ENCODE results near the gene GNG7.
"Not testable (repeated sequence)": the region's sequence is repeated elsewhere in the genome, so short reads cannot be mapped to it uniquely, and the experiment has no call there.

GNG7 gene

DNA sequence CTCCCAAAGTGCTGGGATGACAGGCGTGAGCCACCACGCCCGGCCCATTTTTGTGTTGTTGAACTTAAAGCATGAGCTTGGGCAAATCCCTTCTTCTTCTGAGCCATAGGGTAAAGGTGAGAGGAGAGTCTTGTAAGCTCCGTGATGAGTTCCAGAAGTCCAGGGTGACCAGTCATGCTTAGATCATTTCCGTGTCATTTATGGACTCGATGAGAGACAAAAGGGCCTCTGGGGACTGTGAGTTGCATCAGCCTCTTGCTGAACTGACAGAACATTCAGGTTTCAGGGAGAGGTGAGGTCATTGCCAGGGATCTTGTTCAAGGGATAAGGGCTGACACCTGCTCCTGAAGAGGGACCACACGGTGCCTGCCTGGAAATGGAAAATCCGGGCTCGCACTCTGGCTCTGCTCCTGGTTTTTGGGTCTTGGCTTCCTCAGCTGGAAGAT lies 173.0 kb downstream of the GNG7 start:
- no peak for DNase-seq

DNA sequence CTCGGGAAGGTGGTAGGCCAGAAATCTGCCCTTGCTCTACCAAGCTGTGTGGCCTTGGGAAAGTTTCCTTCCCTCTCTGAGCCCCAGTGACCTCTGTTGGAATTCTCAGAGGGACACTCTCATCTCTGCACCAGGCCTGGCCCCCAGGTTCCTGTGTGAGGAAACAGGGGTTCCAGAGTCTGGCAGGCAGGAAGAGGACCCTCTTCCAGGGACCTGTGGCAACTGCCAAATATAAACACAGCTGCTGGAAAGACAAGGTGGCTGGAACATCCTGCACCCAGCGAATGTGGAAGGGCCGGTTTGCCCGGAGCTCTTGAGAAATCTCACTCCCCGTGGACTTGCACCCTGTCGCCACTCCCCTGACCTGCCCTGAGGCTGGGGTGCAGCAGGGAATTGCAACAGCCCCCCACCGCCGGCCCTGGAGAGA lies 173.8 kb downstream of the GNG7 start:
- DNase-seq = no peak

DNA sequence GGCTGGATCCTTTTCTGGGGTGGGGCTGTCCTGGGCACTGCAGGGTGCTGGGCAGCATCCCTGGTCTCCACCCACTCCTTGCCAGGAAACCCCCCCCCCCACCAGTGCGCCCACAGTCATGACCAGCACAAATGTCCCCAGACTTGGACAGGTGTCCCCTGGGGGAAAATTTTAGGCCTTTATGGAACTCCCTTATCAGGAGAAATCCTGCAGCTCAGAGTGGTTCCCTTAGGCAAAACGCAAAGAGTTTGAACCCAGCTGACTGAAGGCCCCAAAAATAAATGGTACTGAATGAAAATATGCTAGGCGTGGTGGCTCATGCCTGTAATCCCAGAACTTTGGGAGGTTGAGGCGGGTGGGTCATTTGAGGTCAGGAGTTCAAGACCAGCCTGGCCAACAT lies 174.8 kb downstream of the GNG7 start:
- no peak for DNase-seq

- DNase-seq = no peak
Observed at GRCh38 chr19:2527171-2527570, 175.3 kb downstream of the GNG7 start.

- DNase-seq = no peak
Observed at GRCh38 chr19:2524840-2525723, 177.4 kb downstream of the GNG7 start.

GRCh38 chr19:2524361-2524839 lies 178.1 kb downstream of the GNG7 start:
- DNase-seq = no peak

DNA sequence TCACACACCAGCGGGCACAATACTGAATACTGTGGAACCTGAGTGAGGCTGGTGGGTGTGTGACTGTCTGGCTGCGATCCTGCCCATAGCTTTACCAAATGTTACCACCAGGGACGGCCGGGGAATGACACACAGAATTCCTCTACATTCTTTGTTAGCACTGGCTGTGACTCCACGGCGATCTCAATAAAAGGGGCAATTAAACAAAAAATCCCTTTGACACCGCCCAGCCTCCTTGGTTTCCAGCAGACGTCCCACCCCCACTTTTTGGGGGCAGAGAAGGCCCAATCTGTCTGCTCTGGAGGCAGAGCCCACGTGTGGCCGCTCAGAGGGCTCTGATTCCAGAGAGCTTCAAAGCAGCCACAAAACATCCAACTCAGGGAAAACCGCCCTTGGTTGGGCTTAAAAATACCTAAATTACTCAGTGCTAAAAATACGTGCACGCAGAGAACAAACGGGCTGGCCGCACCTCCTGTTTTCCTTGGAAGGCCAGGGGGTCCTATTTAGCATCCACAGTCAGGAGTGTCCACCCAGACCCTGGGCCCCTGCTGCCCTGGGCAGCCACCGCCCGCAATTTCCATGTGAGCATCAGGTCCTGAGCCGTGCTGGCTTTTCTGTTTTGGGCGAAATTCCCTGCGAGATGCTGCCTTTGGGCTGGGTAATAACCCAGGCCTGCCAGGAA lies 178.7 kb downstream of the GNG7 start:
- DNase-seq = no peak

GRCh38 chr19:2519482-2519881 lies 183.0 kb downstream of the GNG7 start:
- no peak for DNase-seq

DNA sequence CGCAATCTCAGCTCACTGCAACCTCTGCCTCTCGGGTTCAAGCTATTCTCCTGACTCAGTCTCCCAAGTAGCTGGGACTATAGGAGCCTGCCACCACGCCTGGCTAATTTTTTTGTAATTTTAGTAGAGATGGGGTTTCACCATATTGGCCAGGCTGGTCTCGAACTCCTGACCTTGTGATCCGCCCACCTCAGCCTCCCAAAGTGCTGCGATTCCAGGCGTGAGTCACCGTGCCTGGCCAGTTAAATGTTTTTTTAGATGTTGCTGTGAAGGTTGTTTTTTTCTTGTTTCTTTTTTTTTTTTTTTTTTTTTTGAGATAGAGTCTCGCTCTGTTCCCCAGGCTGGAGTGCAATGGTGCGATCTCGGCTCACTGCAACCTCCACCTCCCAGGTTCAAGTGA lies 183.6 kb downstream of the GNG7 start:
- not testable (repeated sequence) for DNase-seq

DNA sequence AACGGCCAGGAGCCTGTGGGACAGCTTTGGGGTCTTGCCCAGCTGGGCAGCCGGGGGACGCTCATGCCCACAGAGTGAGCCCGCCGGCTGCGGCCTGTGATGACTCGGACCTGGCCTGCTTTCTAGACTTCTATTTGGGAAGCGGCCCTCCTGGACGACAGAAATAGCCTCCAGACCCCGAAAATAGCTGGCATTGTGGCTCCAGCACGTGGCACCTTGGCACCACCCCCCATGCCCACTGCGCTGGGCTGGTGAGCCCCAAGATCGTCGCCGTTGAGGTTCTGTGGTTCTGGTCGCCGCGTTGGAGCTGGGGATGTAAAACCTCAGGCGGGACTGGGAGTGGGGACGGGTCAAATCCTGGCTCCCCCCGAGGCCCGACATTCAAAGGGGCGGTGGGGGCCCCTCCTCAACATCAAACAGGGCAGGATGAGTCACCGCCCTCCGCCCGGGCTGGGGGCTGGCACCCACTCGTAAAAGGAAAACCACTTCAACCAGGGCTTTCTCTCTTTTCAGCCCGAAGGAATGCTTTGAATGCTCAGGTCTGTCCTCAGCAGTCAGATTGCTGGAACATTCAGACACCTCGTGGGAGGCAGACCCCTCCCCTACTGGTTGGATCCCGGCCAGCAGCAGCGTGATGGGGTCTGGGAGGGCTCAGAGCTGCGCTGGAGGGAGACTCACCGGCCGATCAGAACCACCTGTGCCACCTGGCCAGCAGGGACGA lies 184.5 kb downstream of the GNG7 start:
- no peak for DNase-seq

GRCh38 chr19:2516727-2517126 lies 185.8 kb downstream of the GNG7 start:
- DNase-seq = no peak

- no peak for DNase-seq
Observed at GRCh38 chr19:2514981-2515518, 187.4 kb downstream of the GNG7 start.

DNA sequence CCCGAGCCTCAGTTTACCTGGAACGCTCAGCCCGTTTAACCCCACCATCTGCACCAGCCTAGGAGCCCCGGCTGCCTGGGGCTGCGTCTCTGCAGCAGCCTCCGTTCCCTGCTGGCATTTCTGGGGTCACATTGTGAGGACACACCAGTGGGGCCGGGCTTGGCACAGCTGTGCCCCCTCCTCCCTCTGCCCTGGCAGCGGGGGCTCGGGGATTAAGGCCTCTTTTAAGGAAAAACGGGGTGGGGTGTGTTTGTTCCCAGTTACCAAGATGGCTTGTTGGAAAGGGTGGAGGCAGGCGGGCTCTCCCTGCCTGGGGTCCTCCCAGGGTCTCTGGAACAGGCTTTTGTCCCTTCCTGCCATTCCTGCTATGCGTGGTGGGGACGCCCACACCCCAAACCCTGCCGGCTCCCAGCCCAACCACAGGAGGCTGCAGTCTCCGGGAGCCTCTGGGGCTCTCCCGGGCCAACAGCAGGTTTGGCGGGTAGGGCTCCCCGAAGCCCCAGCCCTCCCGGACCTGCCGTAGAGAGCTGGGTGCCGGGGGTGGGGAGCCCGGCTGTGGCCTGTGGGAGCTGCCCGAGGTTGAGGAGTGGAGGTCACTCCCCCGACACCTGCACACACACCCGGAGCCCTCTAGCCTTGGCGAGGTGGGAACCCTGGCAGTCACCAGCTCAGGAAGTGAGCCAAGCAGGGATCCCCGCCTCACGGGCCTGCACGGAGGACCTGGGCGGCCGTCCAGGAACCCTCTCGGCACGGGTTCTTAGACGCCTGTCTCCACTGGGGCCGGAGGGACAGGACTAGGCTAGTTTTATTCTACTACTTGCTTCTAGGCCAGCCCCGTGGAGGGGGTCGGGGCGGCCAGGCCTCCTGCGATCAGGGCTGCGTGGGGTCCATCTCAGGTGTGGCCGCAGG lies 189.7 kb downstream of the GNG7 start:
- no peak for DNase-seq

GRCh38 chr19:2511991-2512390 lies 190.5 kb downstream of the GNG7 start:
- no peak for DNase-seq

- no peak for DNase-seq
Observed at GRCh38 chr19:2511570-2511969, 190.9 kb downstream of the GNG7 start.

DNA sequence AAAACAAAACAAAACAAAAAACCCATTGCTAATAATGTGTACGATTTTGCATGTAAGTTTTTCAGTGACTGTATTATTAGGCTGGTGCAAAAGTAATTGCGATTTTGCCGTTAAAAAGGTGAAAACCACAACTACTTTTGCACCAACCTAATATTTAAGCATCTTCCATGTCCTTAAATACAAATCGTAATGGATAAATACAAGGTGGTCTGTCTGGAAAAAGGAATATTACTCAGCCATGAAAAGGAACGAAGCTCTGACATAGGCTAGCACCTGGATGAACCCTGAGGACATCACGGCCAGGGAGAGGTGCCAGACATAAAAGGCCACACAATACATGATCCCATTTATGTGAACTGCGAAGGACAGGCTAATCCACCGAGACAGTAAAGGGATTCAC lies 193.4 kb downstream of the GNG7 start:
- no peak for DNase-seq

- no peak for DNase-seq
Observed at GRCh38 chr19:2507109-2507508, 195.4 kb downstream of the GNG7 start.

GRCh38 chr19:2506656-2507055 lies 195.8 kb downstream of the GNG7 start:
- DNase-seq = not testable (repeated sequence)

DNA sequence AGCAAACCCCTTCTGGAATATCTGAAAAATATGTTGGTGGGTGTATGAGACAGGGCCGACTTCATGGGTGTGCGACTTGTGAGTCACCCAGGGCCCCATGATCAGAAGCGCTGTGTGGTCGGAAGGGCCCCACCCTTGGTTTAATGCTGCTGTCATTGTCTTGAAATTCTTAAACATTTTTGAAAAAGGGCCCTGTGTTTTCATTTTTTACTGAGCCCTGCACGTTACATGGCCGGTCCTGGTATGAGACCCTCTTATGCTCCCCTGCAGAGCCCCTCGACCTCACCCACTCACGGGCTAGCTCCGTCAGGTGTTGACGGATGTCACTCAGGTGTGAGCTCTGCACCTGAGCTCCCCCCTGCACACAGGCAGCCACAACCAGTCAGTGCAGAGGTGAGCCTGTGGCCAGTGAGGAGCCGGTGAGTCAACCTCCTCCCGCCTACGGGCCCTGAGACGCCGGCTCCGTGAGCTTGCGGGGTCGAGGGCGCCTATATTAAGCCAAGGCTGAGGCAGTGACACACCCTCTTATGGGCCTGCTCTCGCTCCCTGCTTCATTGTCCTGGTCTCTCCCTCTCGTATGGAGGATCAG lies 198.9 kb downstream of the GNG7 start:
- DNase-seq = peak; percentile 56

GRCh38 chr19:2500841-2501261 lies 201.6 kb downstream of the GNG7 start:
- no peak for DNase-seq

GRCh38 chr19:2500156-2500555 lies 202.3 kb downstream of the GNG7 start:
- DNase-seq = no peak

GRCh38 chr19:2497186-2497585 lies 205.3 kb downstream of the GNG7 start:
- DNase-seq = no peak

Data from activated T-cell treated with anti-CD3 and anti-CD28 coated beads for 4 hours (primary cell).